Esophagus squamous epithelium (tissue), 4 donors: ENCODE measurements around the gene RAP1B.

Source experiments
- POLR2A ChIP-seq, 4 donors: fragments of 450-650 bp; IDR thresholded peaks; one replicate each; pipeline ENCODE4 v1.6.1; 2017; ENCODE audit warnings: antibody characterized with exemption in 4 of 4, mild to moderate bottlenecking in 4 of 4, moderate library complexity in 3 of 4
- TF ChIP-seq, protein P1 (sequence below), 6 experiments: fragments of 450-650 bp in 4 of 6; fragments of 200-600 bp in 2 of 6; sonication (generic) in 2 of 6; IDR thresholded peaks; one replicate each; pipeline ENCODE4 v1.5.1; 2016 to 2019; ENCODE audit warnings: antibody characterized with exemption in 6 of 6, mild to moderate bottlenecking in 4 of 6, moderate library complexity in 4 of 6

DNA sequence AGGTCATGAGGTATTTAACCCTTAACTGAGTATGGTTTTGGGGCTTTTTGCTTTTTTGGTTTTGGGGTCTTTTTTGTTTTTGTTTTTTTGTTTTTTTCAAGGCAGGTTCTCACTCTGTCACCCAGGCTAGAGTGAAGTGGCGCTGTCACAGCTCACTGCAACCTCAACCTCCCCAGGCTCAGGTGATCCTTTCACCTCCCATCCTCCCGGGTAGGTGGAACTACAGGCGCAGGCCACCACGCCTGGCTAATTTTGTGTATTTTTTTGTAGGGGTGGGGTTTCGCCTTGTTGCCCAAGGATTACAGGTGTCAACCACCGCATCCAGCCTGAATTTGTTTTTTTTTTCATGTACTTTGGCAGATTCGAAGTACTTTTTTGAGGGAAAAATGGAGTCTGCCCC lies 19.9 kb downstream of the RAP1B start:
- TF ChIP-seq, protein P1, sequence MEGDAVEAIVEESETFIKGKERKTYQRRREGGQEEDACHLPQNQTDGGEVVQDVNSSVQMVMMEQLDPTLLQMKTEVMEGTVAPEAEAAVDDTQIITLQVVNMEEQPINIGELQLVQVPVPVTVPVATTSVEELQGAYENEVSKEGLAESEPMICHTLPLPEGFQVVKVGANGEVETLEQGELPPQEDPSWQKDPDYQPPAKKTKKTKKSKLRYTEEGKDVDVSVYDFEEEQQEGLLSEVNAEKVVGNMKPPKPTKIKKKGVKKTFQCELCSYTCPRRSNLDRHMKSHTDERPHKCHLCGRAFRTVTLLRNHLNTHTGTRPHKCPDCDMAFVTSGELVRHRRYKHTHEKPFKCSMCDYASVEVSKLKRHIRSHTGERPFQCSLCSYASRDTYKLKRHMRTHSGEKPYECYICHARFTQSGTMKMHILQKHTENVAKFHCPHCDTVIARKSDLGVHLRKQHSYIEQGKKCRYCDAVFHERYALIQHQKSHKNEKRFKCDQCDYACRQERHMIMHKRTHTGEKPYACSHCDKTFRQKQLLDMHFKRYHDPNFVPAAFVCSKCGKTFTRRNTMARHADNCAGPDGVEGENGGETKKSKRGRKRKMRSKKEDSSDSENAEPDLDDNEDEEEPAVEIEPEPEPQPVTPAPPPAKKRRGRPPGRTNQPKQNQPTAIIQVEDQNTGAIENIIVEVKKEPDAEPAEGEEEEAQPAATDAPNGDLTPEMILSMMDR (IDR thresholded peaks at IDR 0.05), result no peak
- no peak for TF ChIP-seq POLR2A (IDR thresholded peaks at IDR 0.05)
